ENCODE measurements around the gene ZNF384. TPM values are rescaled to one million over a fixed set of nuclear protein-coding genes. Genes with fewer than 3 reads are reported as not detected.

Gene ZNF384
- total and polyA plus RNA-seq, 2 of the 8 experiments (the other 6 are each of a cell fraction or from before 2014, with no cell fraction given), result 59.0 to 59.6 TPM

GRCh38 chr12:6734506-6735387 lies 45.6 kb upstream of the ZNF384 start (continued):
- no peak for TF ChIP-seq BACH1 (IDR thresholded peaks at IDR 0.05; ENCODE audit: low read length)
- TF ChIP-seq USF2 (IDR thresholded peaks at IDR 0.05; ENCODE audit: low read length), result no peak
- no peak for TF ChIP-seq JUND (IDR thresholded peaks at IDR 0.05; ENCODE audit: low read length)
- TF ChIP-seq SIRT6 (IDR thresholded peaks at IDR 0.05; ENCODE audit: low read length), result no peak
- TF ChIP-seq SAP30 (IDR thresholded peaks at IDR 0.05; ENCODE audit: insufficient read depth, insufficient replicate concordance, low read length), result no peak
- no peak for TF ChIP-seq KDM4A (IDR thresholded peaks at IDR 0.05; ENCODE audit: low read depth, low read length, severe bottlenecking)
- TF ChIP-seq RBBP5 (IDR thresholded peaks at IDR 0.05; ENCODE audit: borderline replicate concordance, low read depth, low read length), result no peak
- TF ChIP-seq CTCF (IDR thresholded peaks at IDR 0.05; ENCODE audit: control extremely low read depth in 1 of 3, insufficient read depth in 1 of 3, low read depth in 1 of 3, low read length in 3 of 3), result no peak

All from H1 (cell line).